GM19025 (cell line): ENCODE data around the gene RANBP3.
"Not testable (repeated sequence)": the region's sequence is repeated elsewhere in the genome, so short reads cannot be mapped to it uniquely, and the experiment has no call there.

ENCODE experiments used
- ATAC-seq: cut with Tn5 transposase; IDR thresholded peaks from one replicate; pipeline ENCODE4 v1.9.1; 2021; ENCODE audit warnings: mild to moderate bottlenecking, low read depth, moderate library complexity; ENCODE audit not compliant: unreplicated experiment

RANBP3 gene

DNA sequence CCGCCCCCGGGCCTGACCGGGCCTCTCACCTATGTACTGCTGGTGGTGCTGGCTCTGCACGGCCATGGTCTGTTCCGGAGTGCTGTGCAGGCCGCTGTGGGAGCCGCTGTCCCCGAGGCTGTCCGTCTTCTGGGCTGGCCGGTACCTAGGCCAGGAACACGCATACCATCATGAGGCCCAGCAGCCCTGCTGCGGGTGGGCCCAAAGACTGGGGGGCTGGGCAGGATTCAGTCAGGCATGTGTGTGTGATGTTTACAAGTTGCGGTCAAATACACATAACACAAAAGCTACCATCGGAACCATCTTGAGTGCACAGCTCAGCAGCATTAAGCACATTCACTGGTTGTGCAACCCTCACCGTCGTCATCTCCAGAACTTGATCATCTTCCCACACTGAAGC lies 32.2 kb upstream of the RANBP3 start:
- ATAC-seq: no peak

DNA sequence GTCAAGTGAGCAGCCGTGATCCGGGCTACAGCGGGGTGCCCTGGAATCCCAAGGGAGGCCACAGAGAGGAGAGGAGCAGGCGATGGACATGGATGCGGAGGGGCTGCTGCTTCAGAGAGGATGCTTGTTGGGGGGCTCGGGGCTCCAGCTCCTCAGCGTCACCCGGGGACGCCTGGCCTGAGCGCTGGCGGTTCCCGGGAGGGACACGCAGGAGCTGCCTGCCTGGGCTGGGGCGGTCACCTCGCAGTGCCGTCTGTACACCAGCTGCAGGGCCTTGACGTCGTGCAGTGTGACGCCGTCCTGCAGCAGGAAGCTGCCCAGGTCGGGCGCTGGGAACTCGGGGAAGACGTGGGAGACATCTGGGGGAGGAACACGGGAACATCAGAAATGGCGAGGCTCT lies 29.9 kb upstream of the RANBP3 start:
- ATAC-seq: no peak

DNA sequence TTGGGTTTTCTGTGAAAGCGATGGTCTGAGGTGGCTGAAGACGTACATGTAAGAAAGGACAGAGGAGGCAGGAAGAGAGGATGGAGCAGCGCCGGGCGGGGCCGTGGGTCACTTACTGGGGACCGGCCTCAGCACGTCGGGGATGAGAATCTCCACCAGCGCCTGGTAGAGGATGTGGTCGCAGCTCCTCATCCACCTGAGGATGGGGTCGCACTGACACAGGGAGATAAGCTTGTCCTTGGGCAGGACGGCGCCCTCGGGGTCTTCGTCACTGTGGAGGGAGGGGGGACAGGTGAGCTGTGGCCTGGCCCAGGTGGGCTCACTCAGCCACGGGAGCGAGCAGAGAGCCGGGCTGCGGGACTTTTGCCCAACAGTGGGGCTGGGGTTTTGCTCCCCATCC lies 29.0 kb upstream of the RANBP3 start:
- no peak for ATAC-seq

DNA sequence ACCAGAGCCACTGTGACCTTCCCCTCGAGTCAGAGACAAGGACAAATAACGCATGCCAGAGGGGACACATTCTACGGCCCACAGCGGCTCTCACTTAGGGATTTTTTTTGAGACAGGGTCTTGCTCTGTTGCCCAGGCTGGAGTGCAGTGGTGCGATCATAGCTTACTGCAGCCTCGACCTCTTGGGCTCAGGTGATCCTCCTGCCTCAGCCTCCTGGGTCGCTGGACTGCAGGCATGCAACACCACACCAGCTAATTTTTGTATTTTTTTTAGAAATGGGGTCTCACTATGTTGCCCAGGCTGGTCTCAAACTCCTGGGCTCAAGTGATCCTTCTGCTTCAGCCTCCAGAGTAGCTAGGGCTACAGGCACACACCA lies 28.1 kb upstream of the RANBP3 start:
- not testable (repeated sequence) for ATAC-seq

DNA sequence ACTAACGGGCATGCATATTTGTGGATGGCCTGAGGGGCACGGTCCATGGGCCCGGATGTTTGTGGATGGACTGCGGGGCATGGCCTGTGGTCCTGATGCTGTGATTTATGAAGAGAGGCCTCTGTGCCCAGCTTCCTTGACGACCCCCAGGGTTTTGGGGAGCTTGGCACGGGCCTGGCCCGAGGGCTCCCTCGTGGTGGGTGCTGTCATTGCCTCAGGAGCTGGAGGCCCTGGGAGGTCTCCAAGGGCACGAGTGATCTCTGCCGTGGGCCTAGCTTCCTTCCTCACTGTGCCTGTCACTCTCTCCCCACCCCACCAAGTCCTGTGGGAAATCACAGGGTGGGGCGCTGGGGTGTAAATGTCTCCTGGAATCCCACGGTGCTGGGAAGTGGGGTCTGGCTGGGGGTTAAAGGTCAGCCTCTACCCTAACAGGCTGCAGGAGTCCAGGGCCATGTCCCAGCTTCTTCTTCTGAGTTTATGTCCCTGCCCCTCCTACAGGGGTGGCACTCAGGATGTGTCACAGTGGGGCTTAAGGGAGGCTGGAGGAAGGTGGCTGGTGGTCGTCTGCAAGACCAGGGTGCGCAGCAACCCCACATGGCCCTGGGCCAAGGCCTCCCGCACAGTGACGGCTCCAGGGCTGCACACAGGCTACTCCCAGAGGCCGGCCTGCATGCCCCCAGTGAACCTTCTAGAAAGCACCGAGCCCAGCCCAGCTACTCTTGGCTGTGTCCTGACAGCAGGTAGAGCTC lies 27.6 kb upstream of the RANBP3 start:
- no peak for ATAC-seq

DNA sequence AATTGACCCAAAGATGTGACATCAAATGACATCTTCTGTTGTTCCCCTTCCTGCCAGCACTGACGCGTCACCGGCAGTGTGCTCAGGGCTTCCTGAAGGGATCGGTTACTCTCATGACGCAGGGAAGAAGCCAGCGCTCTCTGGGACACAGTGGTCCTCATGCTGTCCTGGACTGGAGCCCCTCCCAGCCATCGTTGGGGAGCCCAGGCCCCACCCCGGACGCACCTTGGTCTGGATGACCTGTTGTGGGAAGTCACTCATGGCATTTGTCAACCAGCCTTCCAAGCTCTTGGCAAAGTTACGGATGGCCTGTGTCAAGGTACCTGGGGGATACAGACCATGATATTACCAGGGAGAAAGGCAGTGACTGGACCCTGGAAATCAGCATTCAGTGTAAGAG lies 26.0 kb upstream of the RANBP3 start:
- ATAC-seq: no peak

DNA sequence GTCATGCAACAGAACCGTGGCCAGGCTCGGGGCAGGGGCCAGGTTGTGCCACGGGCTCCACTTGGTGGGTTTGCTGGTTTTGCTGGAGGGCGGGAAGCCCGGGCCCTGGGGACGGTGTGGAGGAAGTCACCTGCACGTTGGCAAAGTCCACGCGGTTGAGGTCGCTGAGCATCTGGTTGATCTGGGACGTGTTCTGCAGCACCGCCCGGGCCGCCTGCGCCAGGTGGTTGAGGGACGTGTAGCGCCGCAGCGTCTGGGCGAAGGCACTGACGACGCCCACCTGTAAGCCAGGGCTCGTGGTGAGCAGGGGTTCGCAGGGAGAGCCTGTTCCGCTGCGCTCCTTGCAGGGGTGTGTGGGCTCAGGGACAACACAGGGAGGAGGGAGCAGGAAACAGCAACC lies 24.7 kb upstream of the RANBP3 start:
- ATAC-seq: no peak

DNA sequence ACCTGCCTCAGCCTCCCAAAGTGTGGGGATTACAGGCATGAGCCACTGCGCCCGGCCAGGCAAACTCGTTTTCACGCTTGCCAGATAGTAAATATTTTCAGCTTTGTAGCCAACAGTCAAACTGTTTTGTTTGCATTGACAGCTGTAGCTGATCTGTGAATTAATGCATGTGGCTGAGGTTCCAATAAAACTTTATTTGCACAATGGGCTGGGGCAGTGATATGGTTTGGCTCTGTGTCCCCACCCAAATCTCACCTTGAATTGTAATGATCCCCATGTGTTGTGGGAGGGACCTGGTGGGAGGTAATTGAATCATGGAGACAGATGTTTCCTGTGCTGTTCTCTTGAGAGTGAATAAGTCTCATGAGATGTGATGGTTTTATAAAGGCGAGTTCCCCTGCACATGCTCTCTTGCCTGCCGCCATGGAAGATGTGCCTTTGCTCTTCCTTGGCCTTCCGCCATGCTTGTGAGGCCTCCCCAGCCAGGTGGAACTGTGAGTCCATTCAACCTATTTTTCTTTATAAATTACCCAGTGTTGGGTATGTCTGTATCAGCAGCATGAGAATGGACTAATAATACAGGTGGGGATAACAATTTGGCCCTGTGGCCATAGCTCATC lies 22.4 kb upstream of the RANBP3 start:
- ATAC-seq: no peak

DNA sequence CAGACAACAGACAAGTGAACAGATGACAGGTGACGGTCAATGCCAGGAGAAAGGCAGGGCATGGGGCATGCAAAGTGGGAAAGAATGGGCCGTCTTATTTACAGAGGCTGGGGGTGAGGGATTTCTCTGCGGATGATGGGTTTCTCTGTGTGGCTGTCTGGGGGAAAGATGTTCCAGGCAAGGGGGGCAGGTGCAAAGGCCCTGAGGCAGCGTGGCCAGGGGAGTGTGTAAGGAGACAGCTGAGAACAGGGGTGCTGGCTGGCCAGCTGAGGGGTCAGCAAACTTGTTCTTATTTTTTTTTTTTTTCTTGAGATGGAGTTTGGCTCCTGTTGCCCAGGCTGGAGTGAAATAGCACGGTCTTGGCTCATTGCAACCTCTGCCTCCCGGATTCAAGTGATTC lies 21.8 kb upstream of the RANBP3 start:
- no peak for ATAC-seq

DNA sequence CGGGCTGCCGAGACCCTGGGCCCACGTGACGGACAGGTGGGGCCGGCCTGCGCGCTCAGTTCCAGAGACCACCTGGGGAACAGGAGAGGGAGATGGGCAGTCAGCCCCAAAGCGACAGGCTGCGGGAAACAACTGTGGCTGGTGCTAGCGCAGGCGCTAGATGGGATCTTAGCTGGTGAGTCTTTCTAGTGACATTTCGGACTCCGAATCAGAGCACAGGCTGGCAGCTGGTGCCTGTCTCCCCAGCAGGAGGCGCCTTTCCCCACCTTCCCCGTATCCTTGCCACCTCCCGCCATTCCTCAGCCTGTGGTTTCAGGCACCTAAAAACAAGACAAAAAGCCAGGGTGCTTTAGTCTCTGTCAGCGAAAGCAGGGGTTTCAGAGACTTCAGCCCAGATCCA lies 19.4 kb upstream of the RANBP3 start:
- no peak for ATAC-seq

DNA sequence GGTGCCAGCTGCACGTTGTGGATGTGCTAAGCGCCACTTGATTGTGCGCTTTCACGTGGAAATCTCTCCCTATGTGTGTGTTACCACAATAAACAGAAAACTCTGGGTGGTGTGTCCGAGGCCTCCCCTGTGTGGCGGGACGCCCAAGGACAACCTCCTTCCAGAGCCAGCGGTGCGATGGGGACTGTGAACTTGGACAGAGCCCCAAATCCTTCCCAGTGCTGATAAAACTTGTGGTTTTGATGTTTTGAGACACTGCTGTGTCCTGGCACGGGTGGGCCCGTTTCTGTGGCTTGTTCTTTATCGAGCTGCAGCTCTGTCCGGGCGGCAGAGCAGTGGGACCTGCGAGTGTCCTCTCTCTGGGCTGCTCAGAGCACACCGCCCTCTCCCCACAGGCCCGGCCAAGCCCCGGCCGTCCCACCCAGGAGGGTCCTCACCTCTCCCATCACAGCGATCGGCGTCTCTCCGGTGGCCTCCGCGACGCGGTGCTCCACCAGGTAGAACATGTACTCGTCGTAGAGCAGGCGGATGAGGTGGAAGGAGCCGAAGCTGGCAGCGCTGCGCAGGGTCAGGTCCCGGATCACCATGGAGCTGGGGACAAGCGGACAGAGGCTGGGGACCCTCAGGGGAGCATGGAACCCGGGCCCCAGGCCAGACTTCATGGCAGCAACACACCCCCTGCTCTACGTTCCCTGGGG lies 18.8 kb upstream of the RANBP3 start:
- ATAC-seq: no peak

DNA sequence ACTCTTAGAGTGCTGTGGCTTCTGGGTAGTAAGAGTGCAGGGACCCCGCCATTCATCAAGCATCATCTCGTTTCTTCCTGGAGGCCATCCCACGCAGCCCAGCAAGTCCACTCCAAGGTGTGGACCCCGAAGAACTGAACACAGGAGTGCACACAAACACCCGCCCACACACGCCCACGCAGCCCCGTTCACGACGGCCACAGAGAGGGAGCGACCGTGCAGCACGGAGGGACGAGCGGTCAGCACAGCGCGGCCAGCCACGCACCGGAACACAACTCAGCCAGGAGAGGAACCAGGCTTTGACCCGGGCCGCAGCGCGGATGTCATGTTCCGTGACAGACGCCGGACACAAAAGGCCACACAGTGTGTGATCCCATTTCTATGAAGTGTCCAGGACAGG lies 18.2 kb upstream of the RANBP3 start:
- no peak for ATAC-seq

DNA sequence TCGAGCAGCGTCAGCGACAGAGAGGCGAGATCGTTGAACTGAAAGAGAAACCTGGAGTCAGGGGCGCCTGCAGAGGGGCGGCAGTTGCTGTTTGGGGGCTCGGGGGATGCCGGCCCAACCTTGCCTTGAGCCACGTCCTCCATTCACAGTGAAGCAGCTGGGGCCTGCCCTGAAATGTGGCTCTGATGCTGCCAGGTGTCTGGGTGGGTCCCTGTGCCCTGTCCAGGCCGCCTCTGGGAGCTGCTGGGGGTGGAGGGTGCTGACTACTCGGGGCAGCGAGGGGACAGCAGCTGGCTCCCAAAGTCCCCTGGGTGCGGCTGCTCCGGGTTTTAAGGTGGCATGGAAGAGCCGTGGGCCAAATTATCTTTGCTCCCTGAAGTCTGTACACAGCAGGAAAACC lies 17.7 kb upstream of the RANBP3 start:
- ATAC-seq: no peak

DNA sequence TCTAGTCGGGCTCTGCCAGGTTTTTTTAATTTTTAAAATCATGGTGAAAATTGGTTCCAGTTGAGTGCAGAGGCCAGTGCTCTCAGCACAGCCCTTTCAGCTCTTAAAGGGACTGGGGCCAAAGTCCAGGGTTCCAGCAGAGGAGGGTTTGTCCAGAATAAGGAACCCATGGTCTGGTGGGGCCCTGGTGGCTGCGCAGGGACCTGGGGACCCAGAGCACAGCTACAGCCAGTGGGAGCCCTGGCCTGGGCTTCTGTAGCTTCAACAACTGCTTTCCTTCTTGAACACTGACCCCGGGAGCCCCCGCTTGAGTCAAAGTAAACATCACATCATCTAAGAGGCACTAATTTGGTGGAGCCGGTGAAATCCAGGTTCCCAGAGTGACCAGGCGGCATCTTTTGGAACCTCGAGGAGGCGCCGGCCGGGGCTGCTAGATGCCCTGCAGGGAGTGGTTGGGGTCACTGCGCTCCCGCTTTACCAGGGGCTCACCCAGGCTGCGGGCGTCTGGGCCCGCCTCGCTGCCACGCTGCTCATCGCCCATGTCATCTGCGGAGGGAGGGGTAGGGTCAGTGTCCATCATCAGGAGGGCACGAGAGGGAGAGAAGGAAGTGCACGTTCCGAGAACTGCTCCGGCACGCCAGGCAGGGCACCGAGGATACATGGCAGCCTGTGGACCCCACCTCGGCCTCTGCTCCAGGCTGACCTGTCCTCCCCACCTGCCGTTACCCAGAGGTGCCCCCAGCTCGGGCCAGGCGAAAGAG lies 16.6 kb upstream of the RANBP3 start:
- no peak for ATAC-seq

DNA sequence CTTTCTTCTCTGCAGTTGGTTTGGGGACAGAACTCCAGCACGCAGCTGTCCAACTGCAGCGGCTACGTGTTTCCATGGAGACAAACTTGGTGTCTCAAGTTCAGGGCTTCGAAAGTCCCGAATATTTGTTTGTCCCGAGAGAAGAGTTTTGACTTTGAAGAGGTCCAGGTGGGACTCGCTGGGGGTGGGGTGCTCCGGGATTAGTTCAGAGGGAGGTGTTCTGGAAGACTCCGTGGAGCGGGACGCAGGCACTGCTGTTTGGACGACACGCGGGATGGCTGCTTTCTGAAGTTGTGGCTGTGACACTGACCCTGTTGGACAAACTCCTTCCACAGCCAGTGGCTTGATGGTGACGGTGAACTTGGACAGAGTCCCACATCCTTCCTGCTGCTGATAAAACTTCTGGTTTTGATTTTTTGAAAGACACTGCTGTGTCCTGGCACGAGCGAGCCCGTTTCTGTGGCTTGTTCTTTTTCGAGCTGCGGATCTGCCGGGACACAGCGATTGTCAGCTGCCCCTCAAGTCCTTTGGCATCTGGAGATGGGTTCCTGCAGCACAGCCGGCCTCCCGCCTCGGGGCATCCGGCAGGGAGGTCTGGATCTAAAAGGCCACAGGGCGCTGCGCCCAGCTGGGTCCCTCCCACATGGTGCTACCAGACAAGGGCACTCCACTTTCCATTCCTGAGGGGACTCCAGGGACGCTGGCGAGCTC lies 15.9 kb upstream of the RANBP3 start:
- ATAC-seq: no peak

DNA sequence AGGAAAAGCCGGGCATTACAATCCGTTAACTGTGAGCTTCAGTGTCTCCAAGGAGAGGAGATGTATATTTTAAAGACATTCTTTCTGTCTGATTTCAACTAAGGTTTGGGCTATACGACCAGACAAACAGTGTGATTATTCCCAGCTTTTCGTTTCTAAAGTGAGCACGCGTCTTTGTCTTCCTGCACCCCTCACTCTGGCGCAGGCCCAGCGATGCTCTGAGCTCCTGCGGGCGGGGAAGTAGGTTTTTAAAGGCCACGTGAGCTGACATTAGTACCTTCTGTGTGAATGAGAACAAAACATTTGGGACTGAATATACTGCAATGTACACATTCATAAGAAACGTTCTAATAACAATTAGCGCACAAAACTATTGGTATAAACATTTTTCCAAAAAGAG lies 15.3 kb upstream of the RANBP3 start:
- no peak for ATAC-seq

DNA sequence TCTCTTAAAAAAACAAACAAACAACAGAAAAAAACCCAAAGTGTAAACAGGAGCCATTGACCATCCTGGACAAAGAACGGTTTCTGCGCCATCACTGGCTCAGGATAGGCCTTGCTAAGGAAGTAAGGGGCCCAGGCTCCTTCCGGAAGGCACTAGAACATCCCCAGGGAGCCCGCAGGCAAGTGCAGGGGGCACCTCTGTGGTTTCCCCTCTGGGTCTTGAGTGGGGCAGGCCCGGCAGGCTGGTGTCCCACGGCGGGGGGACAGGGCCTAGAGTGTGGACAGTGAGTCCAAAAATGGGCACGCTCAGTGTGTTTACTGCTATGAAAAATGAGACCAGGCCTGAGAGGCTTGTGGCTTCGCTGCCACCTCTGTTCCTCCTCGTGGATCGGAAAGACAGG lies 14.8 kb upstream of the RANBP3 start:
- ATAC-seq: no peak

DNA sequence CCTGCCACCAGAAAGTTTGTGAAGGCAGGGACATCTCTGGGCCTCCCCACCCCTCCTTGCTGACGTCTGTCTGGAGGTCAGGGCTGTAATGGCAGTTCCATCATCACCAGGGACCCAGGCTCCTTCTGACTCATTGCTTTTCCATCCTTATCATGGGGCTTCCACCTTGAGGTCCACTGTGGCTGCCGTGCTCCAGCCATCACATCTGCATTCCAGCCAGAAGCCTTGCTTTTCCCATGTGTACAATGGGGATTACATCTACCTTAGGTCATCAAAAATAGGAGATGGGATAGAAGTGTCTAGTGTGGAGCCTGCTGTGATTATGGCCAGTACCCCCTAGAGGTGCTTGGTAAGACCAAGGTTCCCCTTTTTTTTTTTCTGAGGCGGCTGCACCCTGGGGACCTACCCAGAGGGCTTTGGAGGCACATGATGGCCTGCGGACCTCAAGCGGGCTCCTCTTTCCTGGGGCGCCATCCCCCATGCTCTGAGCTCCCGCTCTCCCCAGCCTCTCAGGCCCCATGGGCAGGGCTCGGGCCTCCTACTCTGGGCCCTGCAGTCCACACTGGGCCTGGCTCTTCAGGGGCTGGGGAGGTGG lies 13.4 kb upstream of the RANBP3 start:
- ATAC-seq: no peak

DNA sequence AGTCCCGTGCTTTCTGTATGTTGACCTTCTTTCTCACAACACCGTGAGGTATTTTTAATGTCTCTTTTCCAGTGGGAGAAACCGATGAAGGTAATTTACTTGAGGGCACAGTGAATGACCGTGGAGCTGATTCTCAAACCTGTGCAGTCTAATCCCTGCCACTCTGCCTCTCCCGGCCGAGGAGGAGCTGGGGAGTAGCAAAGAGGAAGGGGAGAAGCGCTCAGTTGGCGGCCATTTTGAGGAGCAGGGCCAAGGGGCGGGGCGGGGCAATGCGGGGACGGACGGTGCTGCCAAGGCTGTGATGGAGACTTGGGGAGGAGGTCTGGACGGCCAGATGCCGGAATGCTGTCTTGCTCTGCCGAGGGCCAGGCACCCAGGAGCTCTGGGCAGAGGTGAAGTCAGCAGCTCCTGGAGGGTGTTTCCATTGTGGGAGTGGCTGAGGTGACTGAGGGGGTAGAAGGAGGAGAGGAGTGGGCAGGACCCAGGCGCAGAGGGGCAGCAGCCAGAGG lies 12.4 kb upstream of the RANBP3 start:
- ATAC-seq: no peak
